ENCODE measurements around the gene NDFIP2.

DNA sequence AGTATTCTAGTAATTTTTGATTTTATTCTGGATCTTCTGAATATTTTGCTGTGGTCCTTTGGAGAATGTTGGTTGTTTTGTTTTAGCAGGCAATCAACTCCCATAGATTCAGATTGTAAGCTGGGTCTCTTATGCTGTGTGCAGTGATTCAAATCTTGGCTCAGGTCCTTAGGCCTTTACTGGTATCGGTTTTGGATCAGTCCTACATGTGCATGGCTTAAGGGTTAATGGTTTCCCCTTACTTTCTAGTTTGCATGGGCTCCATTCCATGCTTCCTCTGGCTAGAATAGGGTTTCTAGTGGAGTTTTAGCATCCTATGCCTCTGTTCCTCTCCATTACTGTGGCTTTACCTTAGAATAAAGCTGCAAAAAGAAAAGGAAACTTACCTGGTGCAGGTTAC, 16.1 kb downstream of the NDFIP2 start:
- TF ChIP-seq CTCF (IDR thresholded peaks at IDR 0.05): no peak
- TF ChIP-seq POLR2A (IDR thresholded peaks at IDR 0.05): no peak
